GM18508 (cell line): Measurements from ENCODE around the gene MTA3.

ENCODE experiments used
- ATAC-seq: cut with Tn5 transposase; IDR thresholded peaks from one replicate; pipeline ENCODE4 v1.9.1; 2021; ENCODE audit warnings: moderate number of reproducible peaks; ENCODE audit not compliant: insufficient read depth, unreplicated experiment

MTA3 gene

GRCh38 chr2:42653039-42653438 lies 84.6 kb downstream of the MTA3 start:
- ATAC-seq: no peak

- no peak for ATAC-seq
Measured at GRCh38 chr2:42653908-42654445, 85.5 kb downstream of the MTA3 start.

GRCh38 chr2:42658306-42658705 lies 89.9 kb downstream of the MTA3 start:
- no peak for ATAC-seq

- ATAC-seq: no peak
Measured at GRCh38 chr2:42659609-42660008, 91.2 kb downstream of the MTA3 start.

GRCh38 chr2:42663106-42663780 lies 94.8 kb downstream of the MTA3 start:
- ATAC-seq: peak; percentile 79

- no peak for ATAC-seq
Measured at GRCh38 chr2:42663828-42664227, 95.4 kb downstream of the MTA3 start.

- no peak for ATAC-seq
Measured at GRCh38 chr2:42673989-42674579, 105.7 kb downstream of the MTA3 start.

GRCh38 chr2:42675815-42676214 lies 107.4 kb downstream of the MTA3 start:
- ATAC-seq: no peak

- ATAC-seq: no peak
Measured at GRCh38 chr2:42685303-42685702, 116.9 kb downstream of the MTA3 start.

GRCh38 chr2:42693013-42693615 lies 124.7 kb downstream of the MTA3 start:
- ATAC-seq: no peak

- ATAC-seq: no peak
Measured at GRCh38 chr2:42693688-42694479, 125.5 kb downstream of the MTA3 start.

- ATAC-seq: no peak
Measured at GRCh38 chr2:42696987-42697386, 128.6 kb downstream of the MTA3 start.

GRCh38 chr2:42698940-42699339 lies 130.5 kb downstream of the MTA3 start:
- no peak for ATAC-seq

GRCh38 chr2:42706836-42707235 lies 138.4 kb downstream of the MTA3 start:
- ATAC-seq: no peak

- ATAC-seq: no peak
Measured at GRCh38 chr2:42708179-42708578, 139.7 kb downstream of the MTA3 start.

GRCh38 chr2:42711896-42712295 lies 143.5 kb downstream of the MTA3 start:
- no peak for ATAC-seq

GRCh38 chr2:42712934-42713333 lies 144.5 kb downstream of the MTA3 start:
- ATAC-seq: no peak

GRCh38 chr2:42713920-42714319 lies 145.5 kb downstream of the MTA3 start:
- no peak for ATAC-seq

GRCh38 chr2:42714686-42715085 lies 146.3 kb downstream of the MTA3 start:
- no peak for ATAC-seq

- no peak for ATAC-seq
Measured at GRCh38 chr2:42721898-42722297, 153.5 kb downstream of the MTA3 start.
